Thymus (tissue), 11 donors: ENCODE data around the gene SPNS2. TPM values are rescaled to one million over a fixed set of nuclear protein-coding genes. Genes with fewer than 3 reads are reported as not detected.

Experiments used
- DNase-seq, 9 donors: peaks; one replicate each; pipeline ENCODE4 v3.0.0-alpha.2; 2013; ENCODE audit warnings: low spot score in 9 of 9, low read depth in 6 of 9, missing footprints in 1 of 9
- H3K27ac ChIP-seq, 2 donors: one replicate each; pipeline ENCODE4 v1.5.1; 2013; ENCODE audit warnings: control low read depth in 1 of 2, low read depth in 1 of 2, low read length in 1 of 2, mild to moderate bottlenecking in 1 of 2, moderate library complexity in 1 of 2
- H3K27me3 ChIP-seq, 2 donors: one replicate each; pipeline ENCODE4 v1.5.1; 2013; ENCODE audit warnings: low read length in 1 of 2; ENCODE audit not compliant: control insufficient read depth in 2 of 2, insufficient read depth in 1 of 2
- H3K36me3 ChIP-seq, 2 donors: one replicate each; pipeline ENCODE4 v1.5.1; 2013; ENCODE audit warnings: low read length in 1 of 2, mild to moderate bottlenecking in 1 of 2, moderate library complexity in 1 of 2; ENCODE audit not compliant: control insufficient read depth in 2 of 2, insufficient read depth in 2 of 2
- H3K4me1 ChIP-seq, 2 donors: one replicate each; pipeline ENCODE4 v1.5.1; 2013; ENCODE audit warnings: low read length in 2 of 2; ENCODE audit not compliant: control insufficient read depth in 2 of 2, insufficient read depth in 2 of 2
- H3K4me3 ChIP-seq, 2 donors: one replicate each; pipeline ENCODE4 v1.5.1; 2013; ENCODE audit warnings: low read length in 2 of 2, control low read depth in 1 of 2, mild to moderate bottlenecking in 1 of 2
- H3K9me3 ChIP-seq, 2 donors: one replicate each; pipeline ENCODE4 v1.5.1; 2013; ENCODE audit warnings: low read length in 1 of 2, mild to moderate bottlenecking in 1 of 2; ENCODE audit not compliant: control insufficient read depth in 2 of 2, insufficient read depth in 1 of 2
- WGBS: extraction: QIAGEN DNeasy Blood & Tissue Kit; methylation state at CpG from one replicate; pipeline ENCODE4 v1.1.7; 2013; 5-methylcytosine and 5-hydroxymethylcytosine counted together
- polyA plus RNA-seq: library from polyadenylated mRNA; stranded (reverse); fragments of 200-250 nt; gene quantifications from one replicate; pipeline ENCODE4 v1.2.3, GENCODE V29; 2013
- total RNA-seq: library from RNA; stranded (reverse); fragments of 120-200 nt; gene quantifications from one replicate; pipeline ENCODE4 v1.2.4, GENCODE V29; 2013
- donor health status: healthy.

The SPNS2 gene
- total and polyA plus RNA-seq, 2 donors = 3.4 to 16.1 TPM

DNA sequence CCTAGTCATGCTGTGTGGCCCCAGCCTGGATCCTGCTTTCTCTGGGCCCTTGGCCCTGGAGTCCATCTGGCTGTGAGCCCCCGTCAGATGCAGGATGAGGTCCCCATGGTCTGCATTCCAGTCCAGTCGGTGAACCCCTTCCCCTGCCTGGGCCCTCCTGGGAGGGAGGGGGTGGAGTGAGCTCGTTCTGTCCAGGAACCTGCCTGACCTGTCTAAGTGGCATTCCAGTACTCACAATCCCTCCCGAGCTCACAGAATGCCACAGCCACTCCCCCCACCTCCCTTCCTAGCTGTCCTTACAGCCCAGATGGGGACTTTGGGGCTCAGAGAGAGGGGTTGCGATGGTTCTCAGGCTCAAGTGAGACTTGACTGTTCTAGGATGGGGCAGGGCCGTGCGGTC lies 15.5 kb downstream of the SPNS2 start:
- Histone ChIP-seq H3K4me3 (no peak overlapping the region), H3K27me3 (no peaks in the 10 kb centered on the region), H3K27ac (no peak overlapping the region), H3K9me3 (no peaks in the 10 kb centered on the region), H3K4me1 (peaks cover 0 to 15% of the 10 kb centered on the region in 2 donors), H3K36me3 (no peaks in the 10 kb centered on the region)
- 93% methylated on average over 7 of the region's 7 CpGs for WGBS
- DNase-seq = no peak

DNA sequence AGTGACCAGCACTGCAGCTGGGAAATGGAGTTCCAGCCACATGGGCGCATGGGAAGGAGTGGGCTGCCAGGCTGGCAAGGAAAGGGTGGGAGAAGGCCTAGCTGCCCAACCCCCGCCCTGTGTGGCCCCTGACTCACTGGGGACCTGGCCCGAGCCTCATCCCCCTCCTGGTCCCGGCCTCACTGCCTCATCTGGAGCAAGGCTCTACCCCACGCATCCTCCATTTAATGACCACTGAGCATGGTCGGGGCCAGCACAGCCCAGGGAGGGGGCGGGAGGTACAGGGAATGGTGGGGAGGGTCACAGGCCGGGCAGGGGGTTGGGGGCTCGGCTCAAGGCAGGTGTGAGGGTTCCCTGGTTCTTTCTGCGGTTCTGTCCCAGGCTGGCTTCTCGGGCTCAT lies 16.1 kb downstream of the SPNS2 start:
- peaks cover 0 to 15% of the 10 kb centered on the region in 2 donors for H3K4me1 ChIP-seq
- 95% methylated on average over 11 of the region's 11 CpGs for WGBS
- DNase-seq = no peak
- H3K4me3 ChIP-seq = no peak overlapping the region
- H3K27me3 ChIP-seq = no peaks in the 10 kb centered on the region
- no peaks in the 10 kb centered on the region for H3K36me3 ChIP-seq
- H3K9me3 ChIP-seq = no peaks in the 10 kb centered on the region
- no peak overlapping the region for H3K27ac ChIP-seq

DNA sequence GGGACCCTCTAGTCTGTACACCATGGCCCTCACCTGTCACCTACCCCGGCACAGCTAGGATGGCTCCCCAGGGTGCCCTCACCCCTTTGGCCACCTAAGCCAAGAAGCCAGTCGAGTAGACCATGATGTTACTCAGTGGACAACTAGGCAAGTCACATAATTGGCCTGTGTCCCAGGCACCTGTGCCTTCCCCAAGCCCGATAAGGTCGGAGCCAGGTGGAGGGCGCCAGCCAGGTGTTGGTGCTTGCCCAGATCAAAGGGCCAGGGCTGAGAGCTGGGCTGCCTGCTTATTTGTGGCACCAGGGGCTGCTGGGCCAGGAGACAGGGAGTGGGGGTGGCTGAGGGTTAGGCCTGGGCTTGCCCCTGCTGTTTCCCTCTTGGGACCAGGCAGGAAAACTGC lies 16.8 kb downstream of the SPNS2 start:
- H3K36me3 ChIP-seq = no peaks in the 10 kb centered on the region
- 89% methylated on average over 5 of the region's 5 CpGs for WGBS
- H3K4me1 ChIP-seq = peaks cover 0 to 15% of the 10 kb centered on the region in 2 donors
- no peak overlapping the region for H3K27ac ChIP-seq
- H3K27me3 ChIP-seq = no peaks in the 10 kb centered on the region
- no peak overlapping the region for H3K4me3 ChIP-seq
- H3K9me3 ChIP-seq = no peaks in the 10 kb centered on the region
- DNase-seq = no peak

DNA sequence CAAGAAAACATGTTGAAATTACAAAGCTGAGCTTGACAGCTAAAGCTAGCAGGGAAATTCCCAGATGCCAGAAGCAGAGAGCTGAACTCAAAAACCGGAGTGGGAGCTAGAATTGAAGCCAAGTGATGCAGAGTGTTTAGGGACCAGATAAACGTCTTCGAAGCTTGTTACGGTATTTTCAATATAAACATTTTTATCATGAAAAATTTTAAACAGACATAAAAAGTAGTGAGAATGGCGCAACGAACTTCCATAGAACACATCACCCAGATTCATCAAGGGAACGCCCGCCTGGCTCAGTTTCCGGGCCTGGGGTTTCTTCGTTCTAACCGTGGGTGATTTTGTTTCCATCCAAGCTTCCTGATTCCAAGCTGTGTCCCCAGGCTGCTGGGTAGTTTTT lies 18.1 kb downstream of the SPNS2 start:
- no peak overlapping the region for H3K4me3 ChIP-seq
- no peaks in the 10 kb centered on the region for H3K27me3 ChIP-seq
- 92% methylated on average over 11 of the region's 11 CpGs for WGBS
- H3K27ac ChIP-seq = peak overlapping the region in 1 of 2 donors; percentile 47
- peaks cover 0 to 15% of the 10 kb centered on the region in 2 donors for H3K4me1 ChIP-seq
- H3K36me3 ChIP-seq = no peaks in the 10 kb centered on the region
- H3K9me3 ChIP-seq = no peaks in the 10 kb centered on the region
- DNase-seq = peak in 1 of 9 donors; percentile 19

DNA sequence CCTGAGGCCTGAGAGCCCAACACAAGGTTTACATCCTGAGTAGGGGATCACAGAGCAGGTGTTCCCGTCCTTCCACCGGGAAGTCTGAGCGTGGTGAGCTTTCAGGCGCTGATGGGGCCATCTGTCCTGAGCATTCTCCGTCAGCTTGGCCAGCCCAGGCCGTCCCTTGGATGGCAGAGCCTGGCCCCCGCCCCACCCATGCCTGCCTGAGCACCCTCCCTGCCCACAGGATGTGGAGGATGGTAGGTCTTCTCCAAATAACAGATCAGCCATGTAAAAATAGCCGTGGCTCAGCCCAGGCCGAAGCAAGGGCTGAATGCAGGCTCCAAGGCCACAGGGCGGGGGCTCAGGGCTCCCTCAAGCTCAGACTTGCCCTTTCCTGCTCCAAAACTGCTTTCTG lies 20.2 kb downstream of the SPNS2 start:
- Histone ChIP-seq H3K27me3 (no peaks in the 10 kb centered on the region), H3K36me3 (no peaks in the 10 kb centered on the region), H3K27ac (peak overlapping the region in 1 of 2 donors; percentile 32), H3K4me3 (no peak overlapping the region), H3K4me1 (peaks cover 0 to 15% of the 10 kb centered on the region in 2 donors), H3K9me3 (no peaks in the 10 kb centered on the region)
- DNase-seq = no peak
- 95% methylated on average over 10 of the region's 10 CpGs for WGBS

DNA sequence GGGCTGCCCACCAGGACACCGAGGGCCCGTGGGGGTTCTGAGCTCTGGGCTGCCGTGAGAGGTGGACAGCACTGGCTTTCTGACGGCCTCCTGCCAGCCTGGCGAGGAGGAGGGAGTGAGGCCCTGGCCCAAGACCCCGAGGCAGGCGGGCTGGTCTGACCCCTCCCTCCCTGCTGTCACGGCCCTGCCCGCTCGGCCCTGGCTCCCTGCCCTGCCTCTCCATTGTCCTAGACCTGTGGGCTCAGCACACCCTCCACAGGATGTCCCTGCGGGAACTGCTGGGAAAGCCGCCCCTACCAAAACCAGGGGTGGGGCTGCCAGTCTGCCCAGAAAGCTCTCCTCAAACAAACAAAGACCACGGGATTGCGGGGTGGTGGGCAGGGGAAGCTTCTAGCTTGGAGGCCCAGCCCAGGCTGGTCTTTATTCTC lies 20.7 kb downstream of the SPNS2 start:
- Histone ChIP-seq H3K27me3 (no peaks in the 10 kb centered on the region), H3K9me3 (no peaks in the 10 kb centered on the region), H3K4me1 (peaks cover 0 to 15% of the 10 kb centered on the region in 2 donors), H3K27ac (peak overlapping the region in 1 of 2 donors; percentile 50), H3K36me3 (no peaks in the 10 kb centered on the region), H3K4me3 (no peak overlapping the region)
- DNase-seq = no peak
- 95% methylated on average over 14 of the region's 14 CpGs for WGBS

DNA sequence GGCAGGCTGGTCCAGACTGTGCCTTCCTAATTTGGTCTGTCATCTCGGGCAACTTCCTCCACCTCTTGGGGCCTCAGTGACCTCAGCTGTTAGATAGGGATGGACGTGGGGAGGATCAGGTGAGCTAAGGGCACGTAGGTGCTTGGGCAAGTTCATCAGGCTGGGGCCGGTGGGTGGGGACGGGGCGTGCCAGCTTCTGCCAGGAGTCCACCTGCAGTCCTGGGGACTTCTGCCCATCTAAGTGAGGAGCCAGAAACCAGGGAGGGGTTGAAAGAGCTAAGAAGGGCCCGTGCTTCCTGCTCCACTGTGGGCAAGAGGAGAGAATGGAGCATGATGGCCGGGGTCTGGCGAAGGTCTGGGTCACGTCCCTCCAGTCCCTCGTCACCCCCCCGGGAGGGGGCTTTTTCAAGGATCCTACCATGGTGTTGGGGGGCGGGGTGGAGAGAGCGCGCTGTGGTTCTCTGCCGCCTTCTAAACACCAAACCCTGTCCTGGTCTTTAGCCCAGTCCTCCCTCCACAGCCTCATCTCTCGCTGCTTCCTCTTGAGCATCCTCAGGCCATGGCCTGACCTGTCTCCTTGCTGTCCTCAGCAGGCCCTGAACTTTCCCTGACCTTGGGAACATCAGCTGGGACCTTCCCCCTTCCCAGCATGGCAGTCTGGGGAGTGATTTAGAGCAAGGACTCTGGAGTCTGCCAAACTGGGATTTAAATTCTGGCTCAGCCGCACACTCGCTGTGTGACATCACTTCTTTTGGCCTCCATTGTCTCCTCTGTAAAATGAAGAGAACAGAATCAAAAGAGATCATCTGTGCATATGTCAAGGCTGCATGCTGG lies 21.6 kb downstream of the SPNS2 start:
- no peak for DNase-seq
- 96% methylated on average over 19 of the region's 19 CpGs for WGBS
- peaks cover 0 to 15% of the 10 kb centered on the region in 2 donors for H3K4me1 ChIP-seq
- H3K9me3 ChIP-seq = no peaks in the 10 kb centered on the region
- peak overlapping the region in 1 of 2 donors; percentile 15 for H3K27ac ChIP-seq
- no peak overlapping the region for H3K4me3 ChIP-seq
- no peaks in the 10 kb centered on the region for H3K27me3 ChIP-seq
- no peaks in the 10 kb centered on the region for H3K36me3 ChIP-seq

DNA sequence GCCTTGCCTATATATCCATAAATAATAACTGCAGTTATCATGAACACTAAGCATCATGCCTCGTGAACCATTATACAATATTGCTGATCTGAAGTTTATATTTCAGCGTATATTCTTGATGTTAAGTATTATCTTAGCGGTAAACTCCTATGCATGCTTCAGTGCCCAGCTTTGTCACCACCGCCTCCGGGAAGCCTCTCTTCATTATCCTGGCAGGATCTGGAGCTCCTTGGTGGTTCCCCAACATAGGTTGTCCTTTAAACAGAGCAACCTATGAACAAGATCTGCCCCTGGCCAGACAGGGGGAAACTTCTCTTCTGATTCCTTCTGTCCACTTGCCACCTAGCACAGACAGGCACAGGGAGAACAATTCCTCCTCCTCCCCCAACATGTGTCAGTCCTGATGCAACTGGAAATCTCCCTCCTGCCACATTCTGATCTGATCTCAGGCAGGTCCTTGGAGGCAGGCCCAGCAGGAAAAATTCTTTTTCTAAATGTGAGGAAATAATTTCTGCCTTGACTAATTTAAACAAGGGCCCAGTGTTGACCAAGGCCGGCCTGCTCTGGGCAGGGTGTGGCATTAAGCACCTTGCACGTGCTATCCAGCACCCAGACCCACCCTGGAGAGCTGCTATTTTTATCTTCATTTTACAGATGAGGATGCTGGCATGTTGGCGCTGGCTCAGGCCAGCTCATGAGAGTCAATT lies 22.4 kb downstream of the SPNS2 start:
- H3K36me3 ChIP-seq = no peaks in the 10 kb centered on the region
- no peaks in the 10 kb centered on the region for H3K9me3 ChIP-seq
- H3K27me3 ChIP-seq = no peaks in the 10 kb centered on the region
- no peak overlapping the region for H3K27ac ChIP-seq
- H3K4me1 ChIP-seq = peaks cover 0 to 15% of the 10 kb centered on the region in 2 donors
- no peak overlapping the region for H3K4me3 ChIP-seq
- 97% methylated on average over 8 of the region's 8 CpGs for WGBS
- no peak for DNase-seq

DNA sequence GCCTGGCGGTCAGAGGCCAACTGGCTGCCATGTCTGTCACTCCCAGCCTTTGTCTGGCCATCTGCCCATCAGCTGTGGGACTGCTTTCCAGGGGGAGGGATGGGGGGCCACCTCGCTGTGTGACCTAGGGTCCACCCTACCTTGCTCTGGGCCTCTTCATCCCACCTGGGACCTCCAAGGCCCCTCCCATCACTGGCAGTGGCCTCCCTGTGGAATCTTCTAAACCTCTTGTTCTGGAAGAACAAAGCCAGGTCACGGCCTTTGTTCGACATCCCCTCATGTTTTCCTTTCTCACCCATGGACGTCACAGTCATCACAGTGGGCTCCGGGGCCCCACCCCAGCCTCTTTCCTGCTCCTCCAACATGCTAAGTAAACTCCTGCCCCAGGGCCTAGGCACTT lies 24.0 kb downstream of the SPNS2 start:
- H3K9me3 ChIP-seq = no peaks in the 10 kb centered on the region
- H3K36me3 ChIP-seq = no peaks in the 10 kb centered on the region
- no peak overlapping the region for H3K4me3 ChIP-seq
- H3K27me3 ChIP-seq = no peaks in the 10 kb centered on the region
- WGBS = 97% methylated on average over 6 of the region's 6 CpGs
- DNase-seq = no peak
- peaks cover 0 to 10% of the 10 kb centered on the region in 2 donors for H3K4me1 ChIP-seq
- no peak overlapping the region for H3K27ac ChIP-seq
